Central memory CD4-positive, alpha-beta T cell (primary cell): ENCODE results near the gene ZNF638.
A peak's percentile ranks its signal among the peaks of the same experiment; 100 is the strongest.
"Not testable (repeated sequence)": the region's sequence is repeated elsewhere in the genome, so short reads cannot be mapped to it uniquely, and the experiment has no call there.

Source experiments
- DNase-seq: peaks from one replicate; pipeline ENCODE4 v3.0.0; 2022
- total RNA-seq, 3 experiments: gene quantifications; one replicate each; lab custom pipeline; 2026; lab: John Stamatoyannopoulos, UW

The ZNF638 gene
- 169 to 296 (median 274) reads per million in 3 experiments for total RNA-seq

GRCh38 chr2:71331581-71332434 lies at the start of gene ZNF638:
ZNF638 (plus strand) TSS chr2:71331782; CDS start chr2:71348955, 17,173 bp downstream.
- DNase-seq = peak; percentile 91

- DNase-seq = no peak
These were observed 49.6 kb upstream of the ZNF638 start for GRCh38 chr2:71281950-71282349.

GRCh38 chr2:71282493-71282892 lies 49.1 kb upstream of the ZNF638 start:
- DNase-seq = no peak

- DNase-seq = no peak
These were observed 48.5 kb upstream of the ZNF638 start for GRCh38 chr2:71283131-71283530.

GRCh38 chr2:71285706-71286105 lies 45.9 kb upstream of the ZNF638 start:
- no peak for DNase-seq

- no peak for DNase-seq
These were observed 40.2 kb upstream of the ZNF638 start for GRCh38 chr2:71291398-71291797.

GRCh38 chr2:71292159-71292558 lies 39.4 kb upstream of the ZNF638 start:
- DNase-seq = no peak

GRCh38 chr2:71298914-71299313 lies 32.7 kb upstream of the ZNF638 start:
- DNase-seq = no peak

GRCh38 chr2:71299507-71299906 lies 32.1 kb upstream of the ZNF638 start:
- peak; percentile 17 for DNase-seq

- no peak for DNase-seq
These were observed 27.7 kb upstream of the ZNF638 start for GRCh38 chr2:71303849-71304248.

- DNase-seq = no peak
These were observed 24.8 kb upstream of the ZNF638 start for GRCh38 chr2:71306762-71307161.

- DNase-seq = no peak
These were observed 18.4 kb upstream of the ZNF638 start for GRCh38 chr2:71313016-71313766.

GRCh38 chr2:71317060-71317459 lies 14.5 kb upstream of the ZNF638 start:
- DNase-seq = no peak

GRCh38 chr2:71317900-71318299 lies 13.7 kb upstream of the ZNF638 start:
- not testable (repeated sequence) for DNase-seq

- DNase-seq = no peak
These were observed 8.2 kb upstream of the ZNF638 start for GRCh38 chr2:71323386-71323785.

- DNase-seq = no peak
These were observed 4.6 kb upstream of the ZNF638 start for GRCh38 chr2:71326968-71327367.

- no peak for DNase-seq
These were observed 3.7 kb upstream of the ZNF638 start for GRCh38 chr2:71327916-71328315.

- DNase-seq = no peak
These were observed 1.4 kb upstream of the ZNF638 start for GRCh38 chr2:71330155-71330554.

GRCh38 chr2:71330585-71331330 lies 824 bp upstream of the ZNF638 start:
- no peak for DNase-seq

GRCh38 chr2:71331331-71331580 lies 326 bp upstream of the ZNF638 start:
- not testable (repeated sequence) for DNase-seq

- DNase-seq = no peak
These were observed 834 bp downstream of the ZNF638 start for GRCh38 chr2:71332435-71332796.

GRCh38 chr2:71333619-71334018 lies 2.0 kb downstream of the ZNF638 start:
- DNase-seq = no peak

- no peak for DNase-seq
These were observed 4.8 kb downstream of the ZNF638 start for GRCh38 chr2:71336384-71336783.

GRCh38 chr2:71336802-71337201 lies 5.2 kb downstream of the ZNF638 start:
- no peak for DNase-seq
